ENCODE data around the gene NR2C2AP.

DNA sequence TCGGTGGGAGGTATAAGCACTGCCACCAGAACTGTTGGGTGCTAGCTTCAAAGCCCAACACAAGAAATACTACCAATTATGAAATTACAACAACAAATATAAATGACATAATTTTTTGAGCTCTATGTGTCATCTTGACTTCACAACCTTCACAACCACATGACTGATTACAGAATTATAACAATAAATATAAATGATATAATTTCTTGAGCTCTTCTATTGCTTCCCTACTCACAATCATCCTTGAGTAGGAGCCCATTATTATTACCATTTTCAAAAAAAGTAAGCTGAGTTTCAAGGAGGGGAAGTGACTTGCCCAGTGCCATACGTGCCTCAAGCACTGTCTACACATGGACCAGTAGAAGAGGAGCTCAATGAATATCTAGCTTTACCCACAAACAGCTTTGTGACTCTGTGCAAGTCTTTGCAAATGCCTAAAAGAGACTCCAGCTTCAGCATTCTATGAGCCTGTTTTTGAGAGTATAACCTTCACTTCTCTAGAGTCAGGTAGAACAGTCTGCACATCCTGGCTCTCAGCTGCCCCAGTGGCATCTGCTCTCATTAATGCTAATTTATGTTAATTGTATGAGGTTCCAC is 31.1 kb upstream of the NR2C2AP start:
- TF ChIP-seq, protein P1, sequence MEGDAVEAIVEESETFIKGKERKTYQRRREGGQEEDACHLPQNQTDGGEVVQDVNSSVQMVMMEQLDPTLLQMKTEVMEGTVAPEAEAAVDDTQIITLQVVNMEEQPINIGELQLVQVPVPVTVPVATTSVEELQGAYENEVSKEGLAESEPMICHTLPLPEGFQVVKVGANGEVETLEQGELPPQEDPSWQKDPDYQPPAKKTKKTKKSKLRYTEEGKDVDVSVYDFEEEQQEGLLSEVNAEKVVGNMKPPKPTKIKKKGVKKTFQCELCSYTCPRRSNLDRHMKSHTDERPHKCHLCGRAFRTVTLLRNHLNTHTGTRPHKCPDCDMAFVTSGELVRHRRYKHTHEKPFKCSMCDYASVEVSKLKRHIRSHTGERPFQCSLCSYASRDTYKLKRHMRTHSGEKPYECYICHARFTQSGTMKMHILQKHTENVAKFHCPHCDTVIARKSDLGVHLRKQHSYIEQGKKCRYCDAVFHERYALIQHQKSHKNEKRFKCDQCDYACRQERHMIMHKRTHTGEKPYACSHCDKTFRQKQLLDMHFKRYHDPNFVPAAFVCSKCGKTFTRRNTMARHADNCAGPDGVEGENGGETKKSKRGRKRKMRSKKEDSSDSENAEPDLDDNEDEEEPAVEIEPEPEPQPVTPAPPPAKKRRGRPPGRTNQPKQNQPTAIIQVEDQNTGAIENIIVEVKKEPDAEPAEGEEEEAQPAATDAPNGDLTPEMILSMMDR (IDR thresholded peaks at IDR 0.05), result no peak
- TF ChIP-seq POLR2A (IDR thresholded peaks at IDR 0.05) (no peak), POLR2AphosphoS5 (IDR thresholded peaks at IDR 0.05; ENCODE audit: insufficient read depth in 1 of 2, low read depth in 1 of 2) (no peak)

Data from vagina (tissue), 2 donors.